Neural progenitor cell (in vitro differentiated cells): Measurements from ENCODE around the gene MEX3D. TPM values are rescaled to one million over a fixed set of nuclear protein-coding genes. Genes with fewer than 3 reads are reported as not detected.

Source experiments
- DNase-seq: peaks from one replicate; pipeline ENCODE4 v3.0.0-alpha.2; 2016; ENCODE audit warnings: low spot score
- H2AFZ ChIP-seq: fragments of 200-600 bp; sonication (generic); replicated peaks from 2 replicates; pipeline ENCODE4 v1.6.1; 2016; ENCODE audit warnings: antibody characterized with exemption
- H3F3A ChIP-seq: fragments of 200-600 bp; sonication (generic); 2 replicates; pipeline ENCODE4 v1.6.1; 2016; ENCODE audit warnings: antibody characterized with exemption, low read depth
- H3K27ac ChIP-seq: fragments of 200-600 bp; sonication (generic); 2 replicates; pipeline ENCODE4 v1.5.1; 2016; ENCODE audit warnings: mild to moderate bottlenecking
- H3K27me3 ChIP-seq: fragments of 200-600 bp; sonication (generic); 2 replicates; pipeline ENCODE4 v1.6.1; 2016; ENCODE audit warnings: mild to moderate bottlenecking, moderate library complexity
- H3K36me3 ChIP-seq: fragments of 200-600 bp; sonication (generic); 2 replicates; pipeline ENCODE4 v1.5.1; 2016
- H3K4me1 ChIP-seq: fragments of 200-600 bp; sonication (generic); 2 replicates; pipeline ENCODE4 v1.6.1; 2016; ENCODE audit warnings: mixed run types
- H3K4me2 ChIP-seq: fragments of 200-600 bp; sonication (generic); 2 replicates; pipeline ENCODE4 v1.6.1; 2016
- H3K4me3 ChIP-seq: fragments of 200-600 bp; sonication (generic); 2 replicates; pipeline ENCODE4 v1.5.1; 2016
- H3K79me2 ChIP-seq: fragments of 200-600 bp; sonication (generic); 2 replicates; pipeline ENCODE4 v1.6.1; 2016; ENCODE audit warnings: low read depth
- H3K9ac ChIP-seq: fragments of 200-600 bp; sonication (generic); 2 replicates; pipeline ENCODE4 v1.6.1; 2016
- H3K9me3 ChIP-seq: fragments of 200-600 bp; sonication (generic); 2 replicates; pipeline ENCODE4 v1.5.1; 2016; ENCODE audit warnings: low read depth
- H4K20me1 ChIP-seq: fragments of 200-600 bp; sonication (generic); 2 replicates; pipeline ENCODE4 v1.6.1; 2016; ENCODE audit warnings: low read depth
- H3K27ac Mint-ChIP-seq: 3 replicates; pipeline ENCODE4 v1.8.0; 2021; ENCODE audit warnings: mixed read lengths
- H3K27me3 Mint-ChIP-seq: 2 replicates; pipeline ENCODE4 v1.8.0; 2022; ENCODE audit warnings: low read depth, mild to moderate bottlenecking, inconsistent platforms, moderate library complexity, mixed read lengths; ENCODE audit not compliant: insufficient read depth
- H3K36me3 Mint-ChIP-seq: 3 replicates; pipeline ENCODE4 v1.8.0; 2021; ENCODE audit warnings: mixed read lengths
- H3K4me1 Mint-ChIP-seq: 3 replicates; pipeline ENCODE4 v1.8.0; 2021; ENCODE audit warnings: mixed read lengths
- H3K4me3 Mint-ChIP-seq: 3 replicates; pipeline ENCODE4 v1.8.0; 2021; ENCODE audit warnings: mild to moderate bottlenecking, moderate library complexity, mixed read lengths
- H3K9me3 Mint-ChIP-seq: 3 replicates; pipeline ENCODE4 v1.8.0; 2020; ENCODE audit warnings: mixed read lengths
- EZH2 ChIP-seq: fragments of 200-600 bp; sonication (generic); IDR thresholded peaks from 2 replicates; pipeline ENCODE4 v1.6.1; 2017; ENCODE audit warnings: antibody characterized with exemption, mild to moderate bottlenecking, moderate library complexity
- EZH2phosphoT487 ChIP-seq: fragments of 200-600 bp; sonication (generic); IDR thresholded peaks from 2 replicates; pipeline ENCODE4 v1.6.1; 2017; ENCODE audit warnings: antibody characterized with exemption
- total RNA-seq: library from RNA; depleted of rRNA; stranded (reverse); fragments of >200 nt; gene quantifications from 2 replicates; pipeline ENCODE4 v1.2.3, GENCODE V29; 2015; ENCODE audit warnings: low replicate concordance
- TF ChIP-seq, protein P1 (sequence below): fragments of 200-600 bp; sonication (generic); IDR thresholded peaks from 2 replicates; pipeline ENCODE4 v1.5.1; 2017; ENCODE audit warnings: antibody characterized with exemption, mild to moderate bottlenecking

Gene MEX3D
- total RNA-seq, 1 donor from 2014 or later = 15.9 TPM

DNA sequence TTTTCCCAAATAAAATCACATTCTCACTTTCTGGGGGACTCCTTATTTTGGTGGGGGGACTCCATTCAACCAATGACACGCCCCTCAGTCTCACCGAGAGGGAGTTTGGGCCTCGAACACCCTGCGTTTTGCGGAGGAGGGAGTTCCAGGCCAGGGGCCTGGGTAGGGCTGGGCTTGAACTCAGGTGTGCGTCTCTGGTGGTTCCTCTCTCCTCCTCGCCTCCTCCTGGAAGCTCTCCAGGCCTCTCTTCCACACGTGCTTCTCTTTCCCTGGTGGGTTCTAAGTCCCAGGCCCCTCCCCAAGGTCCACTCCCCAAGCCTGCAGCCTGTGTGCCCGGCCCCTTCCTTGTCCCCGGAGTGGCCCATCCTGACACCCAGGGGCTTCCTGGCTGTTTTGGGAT is 14.7 kb downstream of the MEX3D start:
- no peaks in the 10 kb centered on the region for H3K9me3 Mint-ChIP-seq
- Histone ChIP-seq H3K4me3 (no peak overlapping the region), H3K36me3 (no peaks in the 10 kb centered on the region), H2AFZ (no peak overlapping the region), H4K20me1 (peaks cover 35% of the 10 kb centered on the region), H3K9me3 (no peaks in the 10 kb centered on the region), H3K9ac (no peak overlapping the region), H3F3A (peaks cover 9% of the 10 kb centered on the region), H3K27me3 (no peaks in the 10 kb centered on the region), H3K79me2 (peaks cover 17% of the 10 kb centered on the region), H3K27ac (no peak overlapping the region), H3K4me2 (no peak overlapping the region), H3K4me1 (no peaks in the 10 kb centered on the region)
- DNase-seq = no peak
- no peak for TF ChIP-seq EZH2phosphoT487
- TF ChIP-seq, protein P1, sequence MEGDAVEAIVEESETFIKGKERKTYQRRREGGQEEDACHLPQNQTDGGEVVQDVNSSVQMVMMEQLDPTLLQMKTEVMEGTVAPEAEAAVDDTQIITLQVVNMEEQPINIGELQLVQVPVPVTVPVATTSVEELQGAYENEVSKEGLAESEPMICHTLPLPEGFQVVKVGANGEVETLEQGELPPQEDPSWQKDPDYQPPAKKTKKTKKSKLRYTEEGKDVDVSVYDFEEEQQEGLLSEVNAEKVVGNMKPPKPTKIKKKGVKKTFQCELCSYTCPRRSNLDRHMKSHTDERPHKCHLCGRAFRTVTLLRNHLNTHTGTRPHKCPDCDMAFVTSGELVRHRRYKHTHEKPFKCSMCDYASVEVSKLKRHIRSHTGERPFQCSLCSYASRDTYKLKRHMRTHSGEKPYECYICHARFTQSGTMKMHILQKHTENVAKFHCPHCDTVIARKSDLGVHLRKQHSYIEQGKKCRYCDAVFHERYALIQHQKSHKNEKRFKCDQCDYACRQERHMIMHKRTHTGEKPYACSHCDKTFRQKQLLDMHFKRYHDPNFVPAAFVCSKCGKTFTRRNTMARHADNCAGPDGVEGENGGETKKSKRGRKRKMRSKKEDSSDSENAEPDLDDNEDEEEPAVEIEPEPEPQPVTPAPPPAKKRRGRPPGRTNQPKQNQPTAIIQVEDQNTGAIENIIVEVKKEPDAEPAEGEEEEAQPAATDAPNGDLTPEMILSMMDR = no peak
- no peak for TF ChIP-seq EZH2
- peaks cover 5% of the 10 kb centered on the region for H3K4me1 Mint-ChIP-seq
- no peak overlapping the region for H3K4me3 Mint-ChIP-seq
- peaks cover 9% of the 10 kb centered on the region for H3K27me3 Mint-ChIP-seq
- H3K27ac Mint-ChIP-seq = no peak overlapping the region
- peaks cover 4% of the 10 kb centered on the region for H3K36me3 Mint-ChIP-seq

DNA sequence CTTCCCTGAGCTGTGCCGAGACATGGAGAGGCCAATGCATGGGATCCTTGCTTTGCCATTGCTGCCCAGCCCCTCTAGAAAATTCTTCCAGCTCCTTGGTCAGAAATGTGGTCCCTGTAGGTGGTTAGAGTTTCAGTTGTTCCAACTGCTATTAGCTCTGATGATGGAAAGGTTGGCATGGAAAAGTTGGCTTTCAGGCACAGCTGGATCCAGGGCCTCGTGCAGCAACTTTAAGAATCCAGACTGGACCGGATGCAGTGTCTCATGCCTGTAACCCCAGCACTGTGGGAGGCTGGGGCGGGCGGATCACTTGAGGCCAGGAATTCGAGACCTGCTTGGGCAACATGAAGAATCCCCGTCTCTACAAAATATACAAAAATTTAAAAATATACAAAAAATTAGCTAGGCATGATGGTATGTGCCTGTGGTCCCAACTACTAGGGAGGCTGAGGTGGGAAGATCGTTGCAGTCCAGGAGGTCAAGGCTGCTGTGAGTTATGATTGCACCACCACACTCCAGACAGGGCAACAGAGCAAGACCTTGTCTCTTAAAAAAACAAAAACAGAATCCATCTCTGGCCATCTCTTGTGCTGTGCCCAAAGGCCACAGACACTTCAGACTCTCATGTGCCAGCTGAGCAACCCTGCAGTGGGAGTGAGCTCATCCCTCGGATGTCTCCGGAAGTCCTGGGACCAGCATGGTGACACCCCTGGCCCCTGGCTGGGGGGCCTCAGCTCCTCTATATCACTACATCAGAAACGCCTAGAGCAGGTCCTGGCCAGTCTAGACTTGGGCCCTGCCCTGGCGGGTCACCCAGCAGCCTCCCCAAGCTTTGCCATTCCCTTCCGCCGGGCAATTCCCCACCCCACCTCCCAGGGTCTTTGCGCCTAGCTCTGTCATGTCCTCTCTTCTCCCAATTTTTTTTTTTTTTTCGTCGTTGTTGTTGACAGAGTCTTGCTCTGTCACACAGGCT is 16.8 kb downstream of the MEX3D start:
- Histone ChIP-seq H3K79me2 (no peaks in the 10 kb centered on the region), H3K9ac (no peak overlapping the region), H2AFZ (no peak overlapping the region), H4K20me1 (peaks cover 15% of the 10 kb centered on the region), H3F3A (peaks cover 12% of the 10 kb centered on the region), H3K9me3 (no peaks in the 10 kb centered on the region), H3K4me3 (no peak overlapping the region), H3K4me1 (no peaks in the 10 kb centered on the region), H3K36me3 (no peaks in the 10 kb centered on the region), H3K27me3 (no peaks in the 10 kb centered on the region), H3K27ac (no peak overlapping the region), H3K4me2 (no peak overlapping the region)
- peaks cover 2% of the 10 kb centered on the region for H3K36me3 Mint-ChIP-seq
- DNase-seq = no peak
- H3K27ac Mint-ChIP-seq = no peak overlapping the region
- H3K9me3 Mint-ChIP-seq = no peaks in the 10 kb centered on the region
- TF ChIP-seq EZH2 (no peak), EZH2phosphoT487 (no peak)
- TF ChIP-seq, protein P1 = no peak
- no peak overlapping the region for H3K4me3 Mint-ChIP-seq
- no peaks in the 10 kb centered on the region for H3K4me1 Mint-ChIP-seq
- peaks cover 10% of the 10 kb centered on the region for H3K27me3 Mint-ChIP-seq

DNA sequence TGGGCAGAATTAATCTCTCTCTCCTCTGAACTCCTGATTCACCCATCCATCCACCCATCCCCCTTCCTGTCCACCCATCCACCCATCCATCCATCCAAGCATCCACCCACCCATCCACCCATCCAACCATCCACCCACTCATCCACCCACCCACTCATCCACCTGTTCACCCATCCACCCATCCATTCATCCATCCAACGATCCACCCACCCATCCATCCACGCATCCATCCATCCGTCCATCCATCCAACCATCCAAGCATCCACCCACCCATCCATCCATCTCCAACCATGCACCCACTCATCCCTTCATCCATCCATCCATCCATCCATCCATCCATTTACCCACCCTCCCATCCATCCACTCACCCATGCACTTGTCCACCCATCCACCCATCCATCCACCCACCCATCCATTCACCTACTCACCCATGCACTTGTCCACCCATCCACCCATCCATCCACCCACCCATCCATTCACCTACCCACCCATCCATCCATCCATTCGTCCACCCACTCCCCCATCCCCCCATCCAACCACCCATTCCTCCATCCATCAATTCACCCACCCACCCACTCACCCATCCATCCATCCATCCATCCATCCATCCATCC is 18.7 kb downstream of the MEX3D start:
- Histone ChIP-seq H3F3A (peaks cover 9% of the 10 kb centered on the region), H3K27ac (no peak overlapping the region), H4K20me1 (peaks cover 5% of the 10 kb centered on the region), H3K36me3 (no peaks in the 10 kb centered on the region), H3K79me2 (no peaks in the 10 kb centered on the region), H2AFZ (no peak overlapping the region), H3K9me3 (no peaks in the 10 kb centered on the region), H3K4me3 (no peak overlapping the region), H3K4me1 (no peaks in the 10 kb centered on the region), H3K27me3 (peaks cover 18% of the 10 kb centered on the region), H3K4me2 (no peak overlapping the region), H3K9ac (no peak overlapping the region)
- no peak overlapping the region for H3K27ac Mint-ChIP-seq
- H3K27me3 Mint-ChIP-seq = peaks cover 20% of the 10 kb centered on the region
- no peaks in the 10 kb centered on the region for H3K9me3 Mint-ChIP-seq
- H3K4me1 Mint-ChIP-seq = no peaks in the 10 kb centered on the region
- no peaks in the 10 kb centered on the region for H3K36me3 Mint-ChIP-seq
- DNase-seq = no peak
- TF ChIP-seq EZH2 (no peak), EZH2phosphoT487 (no peak)
- TF ChIP-seq, protein P1 = no peak
- H3K4me3 Mint-ChIP-seq = no peak overlapping the region
